Astrocyte (in vitro differentiated cells and primary cell): Measurements from ENCODE around the gene TMBIM4. TPM values are rescaled to one million over a fixed set of nuclear protein-coding genes. Genes with fewer than 3 reads are reported as not detected.

ENCODE experiments used
- DNase-seq: peaks from one replicate; pipeline ENCODE4 v3.0.0-alpha.2; 2010; ENCODE audit warnings: low read depth
- FAIRE-seq: peaks from 2 replicates; lab custom pipeline; 2011; peaks lifted over from hg19 to GRCh38; lab: Jason Lieb, UNC
- H2AFZ ChIP-seq: 2 replicates; pipeline ENCODE4 v1.6.0; 2012; ENCODE audit warnings: low read depth, low read length, inconsistent platforms
- H3K27ac ChIP-seq: 2 replicates; pipeline ENCODE4 v1.5.1; 2011; ENCODE audit warnings: low read depth, low read length, inconsistent platforms
- H3K27me3 ChIP-seq: 2 replicates; pipeline ENCODE4 v1.6.0; 2011; ENCODE audit warnings: low read length, inconsistent platforms; ENCODE audit not compliant: insufficient read depth
- H3K36me3 ChIP-seq: 2 replicates; pipeline ENCODE4 v1.5.1; 2011; ENCODE audit warnings: low read length, inconsistent platforms; ENCODE audit not compliant: insufficient read depth
- H3K4me1 ChIP-seq: 2 replicates; pipeline ENCODE4 v1.5.1; 2011; ENCODE audit warnings: low read length, inconsistent platforms; ENCODE audit not compliant: insufficient read depth
- H3K4me2 ChIP-seq: 2 replicates; pipeline ENCODE4 v1.6.0; 2012; ENCODE audit warnings: low read length, inconsistent platforms
- H3K4me3 ChIP-seq: 2 replicates; pipeline ENCODE4 v1.5.1; 2011; ENCODE audit warnings: low read depth, mild to moderate bottlenecking, low read length, inconsistent platforms; ENCODE audit not compliant: insufficient read depth
- H3K79me2 ChIP-seq: 2 replicates; pipeline ENCODE4 v1.6.0; 2012; ENCODE audit warnings: mild to moderate bottlenecking, low read length, inconsistent platforms; ENCODE audit not compliant: insufficient read depth
- H3K9ac ChIP-seq: 2 replicates; pipeline ENCODE4 v1.6.0; 2012; ENCODE audit warnings: mild to moderate bottlenecking, low read length, inconsistent platforms
- H3K9me3 ChIP-seq: 2 replicates; pipeline ENCODE4 v1.5.1; 2012; ENCODE audit warnings: low read depth, mild to moderate bottlenecking, low read length, inconsistent platforms; ENCODE audit not compliant: insufficient read depth
- H4K20me1 ChIP-seq: 2 replicates; pipeline ENCODE4 v1.6.0; 2012; ENCODE audit warnings: low read length, inconsistent platforms; ENCODE audit not compliant: insufficient read depth
- H3K27ac Mint-ChIP-seq: one replicate; pipeline ENCODE4 v1.8.0; 2021; ENCODE audit warnings: mild to moderate bottlenecking, mixed read lengths; ENCODE audit not compliant: unreplicated experiment
- H3K27me3 Mint-ChIP-seq: one replicate; pipeline ENCODE4 v1.8.0; 2021; ENCODE audit warnings: low read depth, mixed read lengths; ENCODE audit not compliant: unreplicated experiment
- H3K36me3 Mint-ChIP-seq: one replicate; pipeline ENCODE4 v1.8.0; 2021; ENCODE audit warnings: low read depth, mixed read lengths; ENCODE audit not compliant: unreplicated experiment
- H3K4me1 Mint-ChIP-seq: one replicate; pipeline ENCODE4 v1.8.0; 2021; ENCODE audit warnings: low read depth, mixed read lengths; ENCODE audit not compliant: unreplicated experiment
- H3K4me3 Mint-ChIP-seq: one replicate; pipeline ENCODE4 v1.8.0; 2021; ENCODE audit warnings: mild to moderate bottlenecking, moderate library complexity, mixed read lengths; ENCODE audit not compliant: unreplicated experiment
- H3K9me3 Mint-ChIP-seq: one replicate; pipeline ENCODE4 v1.8.0; 2021; ENCODE audit warnings: mild to moderate bottlenecking, mixed read lengths; ENCODE audit not compliant: unreplicated experiment
- EZH2 ChIP-seq: IDR thresholded peaks from 2 replicates; pipeline ENCODE4 v1.6.1; 2012; ENCODE audit warnings: mild to moderate bottlenecking, low read length, inconsistent platforms; ENCODE audit not compliant: insufficient read depth
- total RNA-seq: library from RNA; stranded (reverse); gene quantifications from 2 replicates; pipeline ENCODE4 v1.2.1, GENCODE V29; 2021
- TF ChIP-seq, protein P1 (sequence below): IDR thresholded peaks from 2 replicates; pipeline ENCODE4 v1.5.1; 2011; ENCODE audit warnings: low read depth, mild to moderate bottlenecking, inconsistent platforms, low read length, moderate library complexity; ENCODE audit not compliant: insufficient read depth

Gene TMBIM4
- total RNA-seq, 1 donor from 2014 or later: 41.5 TPM

DNA sequence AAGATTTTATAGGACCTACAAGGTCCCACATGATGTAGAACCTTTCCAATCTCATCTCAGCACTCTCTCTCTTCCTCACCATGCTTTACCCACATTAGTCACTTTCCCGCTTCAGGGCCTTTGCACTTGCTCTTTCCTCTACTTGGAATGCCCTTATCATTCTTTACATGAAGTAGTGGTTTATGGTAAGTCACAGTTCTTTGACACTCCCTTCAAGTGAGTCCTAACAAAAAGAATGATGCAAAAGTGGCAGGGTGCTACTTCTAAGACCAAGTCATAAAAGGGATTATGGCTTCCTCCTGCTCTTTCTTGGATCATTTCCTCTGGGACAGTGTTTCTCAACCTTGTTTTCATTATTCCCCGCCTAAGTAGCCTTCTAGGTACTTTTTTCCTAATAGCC is 13.1 kb downstream of the TMBIM4 start:
- peaks cover 42% of the 10 kb centered on the region for H3K79me2 ChIP-seq
- H3K27ac Mint-ChIP-seq: no peak overlapping the region

DNA sequence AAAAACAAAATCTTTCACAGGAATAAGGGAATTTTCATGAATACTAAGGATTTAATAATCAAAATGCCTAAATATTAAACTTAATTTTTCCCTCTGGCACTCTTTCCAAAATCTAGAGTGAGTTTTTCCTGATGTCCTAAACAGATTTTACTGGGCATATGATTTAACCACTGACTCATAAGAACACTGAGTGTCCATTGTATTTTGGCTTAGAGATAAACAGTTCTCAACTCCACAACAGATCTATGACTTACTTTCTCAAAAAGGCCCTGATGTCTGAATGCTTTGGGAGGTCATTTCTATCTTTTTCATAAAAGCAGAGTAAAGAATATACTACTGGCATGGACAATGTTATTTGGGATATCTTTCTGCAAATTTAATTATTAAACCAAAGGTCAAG is 15.0 kb downstream of the TMBIM4 start:
- Histone ChIP-seq H3K79me2 (peaks cover 28% of the 10 kb centered on the region), H3K4me2 (no peak overlapping the region), H4K20me1 (peaks cover 5% of the 10 kb centered on the region), H3K9ac (no peak overlapping the region), H2AFZ (no peak overlapping the region), H3K36me3 (peaks cover 4% of the 10 kb centered on the region), H3K9me3 (no peaks in the 10 kb centered on the region), H3K27ac (no peak overlapping the region), H3K27me3 (no peaks in the 10 kb centered on the region), H3K4me3 (no peak overlapping the region), H3K4me1 (no peaks in the 10 kb centered on the region)
- H3K27ac Mint-ChIP-seq: no peak overlapping the region
- TF ChIP-seq EZH2: no peak
- no peak for DNase-seq
- H3K36me3 Mint-ChIP-seq: peaks cover 1% of the 10 kb centered on the region
- no peaks in the 10 kb centered on the region for H3K9me3 Mint-ChIP-seq
- H3K27me3 Mint-ChIP-seq: no peaks in the 10 kb centered on the region
- H3K4me1 Mint-ChIP-seq: no peaks in the 10 kb centered on the region
- peak; percentile 52 for FAIRE-seq
- no peak overlapping the region for H3K4me3 Mint-ChIP-seq

More for the DNA sequence above, 13.1 kb downstream of the TMBIM4 start:
- Mint-ChIP-seq H3K36me3 (peaks cover 5% of the 10 kb centered on the region), H3K27me3 (no peaks in the 10 kb centered on the region), H3K4me1 (no peaks in the 10 kb centered on the region), H3K9me3 (no peaks in the 10 kb centered on the region), H3K4me3 (no peak overlapping the region)
- Histone ChIP-seq H3K36me3 (peaks cover 8% of the 10 kb centered on the region), H3K27me3 (no peaks in the 10 kb centered on the region), H3K4me2 (no peak overlapping the region), H3K27ac (no peak overlapping the region), H3K4me1 (no peaks in the 10 kb centered on the region), H3K4me3 (no peak overlapping the region), H4K20me1 (peaks cover 10% of the 10 kb centered on the region), H3K9me3 (no peaks in the 10 kb centered on the region), H3K9ac (no peak overlapping the region), H2AFZ (no peak overlapping the region)
- FAIRE-seq (no peak), DNase-seq (no peak)
- no peak for TF ChIP-seq EZH2
- TF ChIP-seq, protein P1, sequence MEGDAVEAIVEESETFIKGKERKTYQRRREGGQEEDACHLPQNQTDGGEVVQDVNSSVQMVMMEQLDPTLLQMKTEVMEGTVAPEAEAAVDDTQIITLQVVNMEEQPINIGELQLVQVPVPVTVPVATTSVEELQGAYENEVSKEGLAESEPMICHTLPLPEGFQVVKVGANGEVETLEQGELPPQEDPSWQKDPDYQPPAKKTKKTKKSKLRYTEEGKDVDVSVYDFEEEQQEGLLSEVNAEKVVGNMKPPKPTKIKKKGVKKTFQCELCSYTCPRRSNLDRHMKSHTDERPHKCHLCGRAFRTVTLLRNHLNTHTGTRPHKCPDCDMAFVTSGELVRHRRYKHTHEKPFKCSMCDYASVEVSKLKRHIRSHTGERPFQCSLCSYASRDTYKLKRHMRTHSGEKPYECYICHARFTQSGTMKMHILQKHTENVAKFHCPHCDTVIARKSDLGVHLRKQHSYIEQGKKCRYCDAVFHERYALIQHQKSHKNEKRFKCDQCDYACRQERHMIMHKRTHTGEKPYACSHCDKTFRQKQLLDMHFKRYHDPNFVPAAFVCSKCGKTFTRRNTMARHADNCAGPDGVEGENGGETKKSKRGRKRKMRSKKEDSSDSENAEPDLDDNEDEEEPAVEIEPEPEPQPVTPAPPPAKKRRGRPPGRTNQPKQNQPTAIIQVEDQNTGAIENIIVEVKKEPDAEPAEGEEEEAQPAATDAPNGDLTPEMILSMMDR: no peak

DNA sequence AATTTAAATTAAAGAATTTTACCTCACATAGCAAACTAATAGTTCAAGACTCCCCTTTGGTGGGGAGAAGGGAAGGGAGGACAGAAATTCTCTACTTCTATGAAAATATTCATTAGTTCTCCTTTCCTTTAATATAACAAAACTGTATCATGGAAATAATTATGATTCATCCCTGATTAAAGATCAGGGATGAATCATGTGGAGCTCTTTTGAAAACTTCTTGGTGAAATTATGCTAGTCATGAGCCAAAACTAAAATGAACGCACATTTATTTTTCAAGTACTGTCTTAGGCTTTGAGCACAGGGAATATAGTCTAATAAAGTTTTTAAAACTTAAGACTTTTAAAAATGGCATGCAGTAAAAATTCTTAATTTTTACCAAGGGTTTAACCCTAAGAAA is 17.1 kb downstream of the TMBIM4 start:
- H3K27ac Mint-ChIP-seq: no peak overlapping the region
- no peak overlapping the region for H3K4me2 ChIP-seq
- no peak for FAIRE-seq

More for the DNA sequence above, 17.1 kb downstream of the TMBIM4 start:
- DNase-seq: peak; percentile 38
- Histone ChIP-seq H4K20me1 (peaks cover 5% of the 10 kb centered on the region), H3K9me3 (no peaks in the 10 kb centered on the region), H2AFZ (no peak overlapping the region), H3K4me1 (no peaks in the 10 kb centered on the region), H3K27ac (no peak overlapping the region), H3K27me3 (no peaks in the 10 kb centered on the region), H3K4me3 (no peak overlapping the region), H3K9ac (no peak overlapping the region), H3K79me2 (peaks cover 20% of the 10 kb centered on the region), H3K36me3 (no peaks in the 10 kb centered on the region)
- H3K4me3 Mint-ChIP-seq: no peak overlapping the region
- peaks cover 1% of the 10 kb centered on the region for H3K36me3 Mint-ChIP-seq
- H3K9me3 Mint-ChIP-seq: no peaks in the 10 kb centered on the region
- H3K27me3 Mint-ChIP-seq: no peaks in the 10 kb centered on the region
- H3K4me1 Mint-ChIP-seq: no peaks in the 10 kb centered on the region
- no peak for TF ChIP-seq EZH2
- TF ChIP-seq, protein P1: no peak
